ENCODE measurements around the gene TXNL4B.

TXNL4B gene

GRCh38 chr16:72093448-72094265, at the start of gene TXNL4B, which contains the start of gene DHX38:
TXNL4B (minus strand) TSS chr16:72093620; CDS start chr16:72090749, 2,871 bp downstream.
DHX38 (plus strand) TSS chr16:72093847; CDS start chr16:72096158, 2,311 bp downstream.
- DNase-seq (ENCODE audit: low read depth): peak; percentile 100

- no peak for DNase-seq (ENCODE audit: low read depth)
Observed at GRCh38 chr16:72142476-72142875, 49.1 kb upstream of the TXNL4B start.

- no peak for DNase-seq (ENCODE audit: low read depth)
Observed at GRCh38 chr16:72139908-72140307, 46.5 kb upstream of the TXNL4B start.

GRCh38 chr16:72138064-72138572, 44.7 kb upstream of the TXNL4B start:
- DNase-seq (ENCODE audit: low read depth): no peak

- DNase-seq (ENCODE audit: low read depth): no peak
Observed at GRCh38 chr16:72137380-72138063, 44.1 kb upstream of the TXNL4B start.

- no peak for DNase-seq (ENCODE audit: low read depth)
Observed at GRCh38 chr16:72134507-72134906, 41.1 kb upstream of the TXNL4B start.

- no peak for DNase-seq (ENCODE audit: low read depth)
Observed at GRCh38 chr16:72132726-72133125, 39.3 kb upstream of the TXNL4B start.

GRCh38 chr16:72131036-72131435, 37.6 kb upstream of the TXNL4B start:
- DNase-seq (ENCODE audit: low read depth): no peak

GRCh38 chr16:72129976-72130656, 36.7 kb upstream of the TXNL4B start:
- no peak for DNase-seq (ENCODE audit: low read depth)

- DNase-seq (ENCODE audit: low read depth): no peak
Observed at GRCh38 chr16:72128701-72129100, 35.3 kb upstream of the TXNL4B start.

GRCh38 chr16:72126429-72126765, 33.0 kb upstream of the TXNL4B start:
- DNase-seq (ENCODE audit: low read depth): no peak

GRCh38 chr16:72125635-72126428, 32.4 kb upstream of the TXNL4B start:
- no peak for DNase-seq (ENCODE audit: low read depth)

- DNase-seq (ENCODE audit: low read depth): peak; percentile 53
Observed at GRCh38 chr16:72124761-72125634, 31.6 kb upstream of the TXNL4B start.

GRCh38 chr16:72124148-72124547, 30.7 kb upstream of the TXNL4B start:
- DNase-seq (ENCODE audit: low read depth): no peak

- DNase-seq (ENCODE audit: low read depth): no peak
Observed at GRCh38 chr16:72123426-72123825, 30.0 kb upstream of the TXNL4B start.

GRCh38 chr16:72122916-72123315, 29.5 kb upstream of the TXNL4B start:
- no peak for DNase-seq (ENCODE audit: low read depth)

- DNase-seq (ENCODE audit: low read depth): no peak
Observed at GRCh38 chr16:72122308-72122707, 28.9 kb upstream of the TXNL4B start.

GRCh38 chr16:72120026-72120425, 26.6 kb upstream of the TXNL4B start:
- no peak for DNase-seq (ENCODE audit: low read depth)

GRCh38 chr16:72113616-72113945, 20.2 kb upstream of the TXNL4B start:
- DNase-seq (ENCODE audit: low read depth): no peak

- no peak for DNase-seq (ENCODE audit: low read depth)
Observed at GRCh38 chr16:72112906-72113615, 19.6 kb upstream of the TXNL4B start.
